ENCODE data around the gene STAG1.
"Not testable (repeated sequence)": the region's sequence is repeated elsewhere in the genome, so short reads cannot be mapped to it uniquely, and the experiment has no call there.

STAG1 gene

DNA sequence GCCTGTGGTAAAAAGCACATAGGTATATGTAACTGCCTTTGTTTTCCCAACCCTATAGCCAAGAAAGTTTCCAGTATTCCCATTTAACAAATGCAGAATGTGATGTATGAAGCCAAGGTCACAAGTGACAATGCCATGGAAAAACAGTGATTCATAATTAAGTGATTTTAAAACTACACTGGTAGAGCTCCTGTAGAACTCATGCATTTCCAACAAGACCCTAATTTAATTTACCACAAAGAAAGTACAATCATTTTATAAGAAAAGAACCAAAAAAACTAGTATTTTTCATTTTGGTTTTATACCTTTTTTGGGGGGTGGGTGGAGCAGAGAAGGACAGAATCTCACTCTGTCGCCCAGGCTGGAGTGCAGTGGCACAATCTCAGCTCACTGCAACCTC is 82.0 kb downstream of the STAG1 start (continued):
- TF ChIP-seq ZNF449 (tag by site-specific recombination; IDR thresholded peaks at IDR 0.05) (no peak), ZNF302 (tag by site-specific recombination; IDR thresholded peaks at IDR 0.05; ENCODE audit: low read depth) (no peak)

DNA sequence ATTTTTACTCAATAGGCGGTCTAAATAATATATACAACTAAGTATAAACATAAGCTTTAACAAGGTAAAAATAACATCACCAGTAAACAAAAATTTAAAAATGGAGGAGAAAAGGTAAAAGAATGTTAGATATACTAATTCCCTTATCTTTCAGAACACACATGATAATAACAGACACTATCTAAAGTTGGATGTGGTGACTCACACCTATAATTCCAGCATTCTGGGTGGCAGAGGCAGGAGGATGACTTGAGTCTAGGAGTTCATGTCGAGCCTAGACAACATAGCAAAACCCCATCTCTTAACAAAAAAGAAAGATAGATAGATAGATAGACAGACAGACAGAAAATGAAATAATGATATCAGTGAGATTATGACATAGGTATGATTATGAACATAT is 85.1 kb downstream of the STAG1 start:
- Histone ChIP-seq H3K4me3 (ENCODE audit: low read depth, low read length) (no peak overlapping the region), H3K9me3 (ENCODE audit: control insufficient read depth, insufficient read depth, low read depth, low read length) (no peaks in the 10 kb centered on the region), H3K27ac (ENCODE audit: extremely low read depth, low read depth, low read length) (no peak overlapping the region), H3K4me1 (ENCODE audit: control insufficient read depth, insufficient read depth, low read length) (0 out of 2 replicates have a peak, but pooled peaks cover 4% of the 10 kb centered on the region), H3K36me3 (ENCODE audit: control insufficient read depth in 2 of 2, insufficient read depth in 1 of 2, low read length in 2 of 2) (peaks cover 0 to 2% of the 10 kb centered on the region in 2 experiments; a peak in 2 of 3 replicates)
- ChIA-PET CTCF (no interaction called here), POLR2A (no interaction called here)
- TF ChIP-seq, protein P1, sequence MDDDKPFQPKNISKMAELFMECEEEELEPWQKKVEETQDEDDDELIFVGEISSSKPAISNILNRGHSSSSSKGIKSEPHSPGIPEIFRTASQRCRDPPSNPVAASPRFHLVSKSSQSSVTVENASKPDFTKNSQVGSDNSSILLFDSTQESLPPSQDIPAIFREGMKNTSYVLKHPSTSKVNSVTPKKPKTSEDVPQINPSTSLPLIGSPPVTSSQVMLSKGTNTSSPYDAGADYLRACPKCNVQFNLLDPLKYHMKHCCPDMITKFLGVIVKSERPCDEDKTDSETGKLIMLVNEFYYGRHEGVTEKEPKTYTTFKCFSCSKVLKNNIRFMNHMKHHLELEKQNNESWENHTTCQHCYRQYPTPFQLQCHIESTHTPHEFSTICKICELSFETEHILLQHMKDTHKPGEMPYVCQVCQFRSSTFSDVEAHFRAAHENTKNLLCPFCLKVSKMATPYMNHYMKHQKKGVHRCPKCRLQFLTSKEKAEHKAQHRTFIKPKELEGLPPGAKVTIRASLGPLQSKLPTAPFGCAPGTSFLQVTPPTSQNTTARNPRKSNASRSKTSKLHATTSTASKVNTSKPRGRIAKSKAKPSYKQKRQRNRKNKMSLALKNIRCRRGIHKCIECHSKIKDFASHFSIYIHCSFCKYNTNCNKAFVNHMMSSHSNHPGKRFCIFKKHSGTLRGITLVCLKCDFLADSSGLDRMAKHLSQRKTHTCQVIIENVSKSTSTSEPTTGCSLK (tag by site-specific recombination; IDR thresholded peaks at IDR 0.05): no peak
- TF ChIP-seq ZNF654 (tag by site-specific recombination; IDR thresholded peaks at IDR 0.05; ENCODE audit: low read depth) (no peak), MYNN (tag by site-specific recombination; IDR thresholded peaks at IDR 0.05; ENCODE audit: borderline replicate concordance) (no peak), ZNF404 (tag by site-specific recombination; IDR thresholded peaks at IDR 0.05) (no peak), HIC1 (tag by site-specific recombination; IDR thresholded peaks at IDR 0.05) (no peak), SP7 (tag by site-specific recombination; IDR thresholded peaks at IDR 0.05) (no peak), ZNF513 (tag by site-specific recombination; IDR thresholded peaks at IDR 0.05) (no peak), IKZF3 (tag by site-specific recombination; IDR thresholded peaks at IDR 0.05) (no peak), REPIN1 (tag by site-specific recombination; IDR thresholded peaks at IDR 0.05; ENCODE audit: low read depth) (no peak), ZFHX2 (tag by site-specific recombination; conservative IDR thresholded peaks at IDR 0.05) (no peak), MEIS1 (CRISPR knock-in tag; IDR thresholded peaks at IDR 0.05; ENCODE audit: borderline replicate concordance) (no peak), ZNF558 (tag by site-specific recombination; IDR thresholded peaks at IDR 0.05) (no peak), ZNF26 (tag by site-specific recombination; IDR thresholded peaks at IDR 0.05) (no peak), ZNF211 (tag by site-specific recombination; IDR thresholded peaks at IDR 0.05; ENCODE audit: low read depth) (no peak), ZNF600 (tag by site-specific recombination; IDR thresholded peaks at IDR 0.05) (no peak), ZNF223 (tag by site-specific recombination; IDR thresholded peaks at IDR 0.05) (no peak), ZBTB48 (tag by site-specific recombination; IDR thresholded peaks at IDR 0.05) (no peak), ZNF704 (tag by site-specific recombination; IDR thresholded peaks at IDR 0.05) (no peak)

- H3K27ac ChIP-seq (ENCODE audit: extremely low read depth, low read depth, low read length); H3K4me1 ChIP-seq (ENCODE audit: control insufficient read depth, insufficient read depth, low read length); H3K9me3 ChIP-seq (ENCODE audit: control insufficient read depth, insufficient read depth, low read depth, low read length); POLR2A ChIA-PET; CTCF ChIA-PET; H3K36me3 ChIP-seq (ENCODE audit: control insufficient read depth in 2 of 2, insufficient read depth in 1 of 2, low read length in 2 of 2); H3K4me3 ChIP-seq (ENCODE audit: low read depth, low read length): not testable (repeated sequence)
Measured at GRCh38 chr3:136666301-136666700, 85.9 kb downstream of the STAG1 start.
